ENCODE measurements around the gene UQCC2. TPM values are rescaled to one million over a fixed set of nuclear protein-coding genes. Genes with fewer than 3 reads are reported as not detected.

Gene UQCC2
- total and polyA plus RNA-seq, 2 of the 8 experiments (the other 6 are each of a cell fraction or from before 2014, with no cell fraction given): 52.1 to 104 TPM

DNA sequence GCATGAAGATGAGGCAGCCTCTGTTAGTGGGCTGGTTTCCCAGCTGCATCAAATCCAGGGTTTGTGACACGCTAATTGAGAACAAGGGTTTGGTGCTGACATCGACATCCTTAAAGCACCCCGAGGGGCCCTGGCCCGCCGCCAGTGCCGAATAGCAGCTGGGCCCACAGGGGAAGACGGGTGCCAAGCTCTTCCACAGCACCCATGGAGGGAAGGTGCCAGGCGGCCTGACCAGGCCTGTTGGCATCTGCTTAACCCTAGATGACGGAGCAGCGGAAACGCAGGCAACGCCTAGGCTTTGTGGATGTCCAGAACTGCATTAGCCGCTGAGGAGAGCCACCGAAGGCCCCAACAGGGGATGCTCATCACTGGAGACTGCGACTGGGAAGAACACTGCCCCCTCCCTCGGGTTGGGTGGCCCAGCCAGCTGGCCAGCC lies 16.0 kb downstream of the UQCC2 start:
- Histone ChIP-seq H2BK15ac (ENCODE audit: low read length) (no peak overlapping the region), H3K23me2 (ENCODE audit: low read depth, low read length) (no peaks in the 10 kb centered on the region), H2BK12ac (ENCODE audit: low read depth, low read length) (no peak overlapping the region), H2BK5ac (ENCODE audit: low read depth, low read length) (no peak overlapping the region), H3K4me1 (replicated peaks in 1 of 4; ENCODE audit: control insufficient read depth in 3 of 4, insufficient read depth in 4 of 4, low read length in 3 of 4) (peaks cover 0 to 10% (median 1%) of the 10 kb centered on the region in 4 experiments; a peak in 4 of 7 replicates), H3K27me3 (replicated peaks in 1 of 4; ENCODE audit: control insufficient read depth in 3 of 4, extremely low read depth in 1 of 4, insufficient read depth in 3 of 4, low read length in 3 of 4) (no peaks in the 10 kb centered on the region), H4K5ac (ENCODE audit: insufficient read length, low read depth, low read length) (no peak overlapping the region), H3K9me3 (ENCODE audit: insufficient read depth in 2 of 2, low read depth in 1 of 2, low read length in 1 of 2) (no peaks in the 10 kb centered on the region), H4K91ac (replicated peaks; ENCODE audit: insufficient read length, low read length) (no peak overlapping the region), H3K9ac (replicated peaks in 1 of 4; ENCODE audit: extremely low read depth in 1 of 4, low read depth in 3 of 4, low read length in 3 of 4) (no peak overlapping the region), H4K8ac (ENCODE audit: extremely low read depth, insufficient read depth, low read length) (no peak overlapping the region), H2AFZ (ENCODE audit: low read length) (no peak overlapping the region), H3K14ac (ENCODE audit: insufficient read length) (no peak overlapping the region), H3K79me2 (ENCODE audit: control insufficient read depth in 1 of 2, insufficient read depth in 2 of 2, low read length in 2 of 2) (no peaks in the 10 kb centered on the region), H2AK5ac (ENCODE audit: low read depth, low read length) (no peak overlapping the region), H3K56ac (replicated peaks; ENCODE audit: insufficient read length, low read depth, low read length) (no peak overlapping the region), H3K23ac (ENCODE audit: insufficient read length) (no peak overlapping the region), H4K20me1 (replicated peaks in 1 of 2; ENCODE audit: control insufficient read depth in 1 of 2, insufficient read depth in 2 of 2, low read length in 2 of 2) (peaks cover 7 to 12% of the 10 kb centered on the region in 2 experiments), H3K18ac (ENCODE audit: extremely low read depth, low read length) (no peak overlapping the region), H2BK120ac (replicated peaks; ENCODE audit: low read depth, low read length) (no peak overlapping the region), H3K4ac (replicated peaks; ENCODE audit: insufficient read length, low read depth, low read length) (no peak overlapping the region), H3K36me3 (ENCODE audit: control insufficient read depth in 2 of 4, insufficient read depth in 4 of 4, low read length in 3 of 4) (peaks cover 30 to 68% (median 41%) of the 10 kb centered on the region in 4 experiments), H2BK20ac (ENCODE audit: low read length) (no peak overlapping the region; the same call in 1 of the 2 replicates), H3K4me3 (ENCODE audit: extremely low read depth in 1 of 4, insufficient read depth in 2 of 4, low read depth in 3 of 4, low read length in 4 of 4) (no peak overlapping the region), H3K27ac (ENCODE audit: low read depth, low read length) (no peak overlapping the region), H3K4me2 (ENCODE audit: insufficient read depth in 1 of 2, low read depth in 2 of 2, low read length in 2 of 2) (no peak overlapping the region), H3K79me1 (ENCODE audit: low read depth, low read length) (no peaks in the 10 kb centered on the region)
- FAIRE-seq (no peak), DNase-seq (ENCODE audit: low read depth in 1 of 2, low spot score in 2 of 2) (no peak)
- CTCF ChIA-PET (ENCODE audit: partially characterized antibody): interaction anchor here (0.6 to 2.9 kb wide), 8 partner anchors 9 to 1805 kb away, joined by 3 to 16 read pairs (median 4); no protein-coding TSS in a partner anchor
- 93% methylated on average over 16 of the region's 16 CpGs; no CpG with 5 or more reads in 1 of the 2 experiments for WGBS, 2 experiments (ENCODE audit: extremely low coverage in 1 of 2, insufficient coverage in 1 of 2, insufficient read length in 1 of 2, insufficient replicate concordance in 2 of 2, low coverage in 1 of 2, low lambda C conversion rate in 2 of 2, missing lambda C conversion rate in 1 of 2)
- TF ChIP-seq POLR2AphosphoS5 (IDR thresholded peaks at IDR 0.05; ENCODE audit: low read depth, low read length) (no peak), ZNF274 (IDR thresholded peaks at IDR 0.05; ENCODE audit: borderline replicate concordance, extremely low read depth, low read length) (no peak), CBX8 (IDR thresholded peaks at IDR 0.05; ENCODE audit: borderline replicate concordance, low read depth, low read length) (no peak), SIN3A (conservative IDR thresholded peaks at IDR 0.05 in 1 of 2, IDR thresholded peaks at IDR 0.05 in 1 of 2; ENCODE audit: low read depth in 1 of 2, low read length in 2 of 2) (no peak), RFX5 (IDR thresholded peaks at IDR 0.05; ENCODE audit: borderline replicate concordance, low read depth, low read length) (no peak)
- POLR2A ChIA-PET (ENCODE audit: partially characterized antibody): interaction anchor here (0.9 to 3.1 kb wide), 10 partner anchors 13 to 368 kb away, joined by 3 to 16 read pairs (median 4); partner anchors contain the start of genes ITPR3 and UQCC2
